PC-9 (cell line): ENCODE data around the gene MYL7. TPM values are rescaled to one million over a fixed set of nuclear protein-coding genes. Genes with fewer than 3 reads are reported as not detected.

Experiments
- BruUV-seq: library from RNA; stranded (reverse); fragments of 400-500 nt; replicated peaks from 2 replicates; lab custom pipeline; 2021; lab: Mats Ljungman, UMichigan
- CTCF ChIA-PET: fragments of 300-600 bp; sonication (Branson Sonifier 250); formaldehyde crosslinking; loops from one replicate; lab custom pipeline; 2022; ENCODE audit warnings: antibody characterized with exemption; lab: Charles Lee
- POLR2A ChIA-PET: fragments of 300-600 bp; sonication (Branson Sonifier 250); formaldehyde crosslinking; loops from one replicate; lab custom pipeline; 2022; ENCODE audit warnings: antibody characterized with exemption; ENCODE audit not compliant: unreplicated experiment; lab: Charles Lee
- DNase-seq, 2 experiments: peaks; one replicate each; pipeline versions ENCODE4 v3.0.0 to v3.0.0-alpha.2; 2015 to 2022; ENCODE audit warnings: mixed read lengths in 1 of 2
- H2AFZ ChIP-seq: fragments of 200-600 bp; sonication (generic); 2 replicates; pipeline ENCODE4 v1.8.1; 2017; ENCODE audit warnings: antibody characterized with exemption
- H3F3A ChIP-seq: fragments of 200-600 bp; sonication (generic); 2 replicates; pipeline ENCODE4 v1.8.1; 2017; ENCODE audit warnings: antibody characterized with exemption, mild to moderate bottlenecking, low read depth; ENCODE audit not compliant: insufficient read depth
- H3K27ac ChIP-seq: fragments of 200-600 bp; sonication (generic); 2 replicates; pipeline ENCODE4 v1.6.1; 2016; ENCODE audit warnings: mixed run types
- H3K27me3 ChIP-seq: fragments of 200-600 bp; sonication (generic); 2 replicates; pipeline ENCODE4 v1.6.1; 2016; ENCODE audit warnings: low read depth, mixed run types; ENCODE audit not compliant: insufficient read depth
- H3K36me3 ChIP-seq: fragments of 200-600 bp; sonication (generic); 2 replicates; pipeline ENCODE4 v1.6.1; 2016; ENCODE audit warnings: low read depth, mixed run types
- H3K4me1 ChIP-seq: fragments of 200-600 bp; sonication (generic); replicated peaks from 2 replicates; pipeline ENCODE4 v1.6.1; 2016; ENCODE audit warnings: mixed run types; ENCODE audit not compliant: insufficient read depth
- H3K4me2 ChIP-seq: fragments of 200-600 bp; sonication (generic); 2 replicates; pipeline ENCODE4 v1.6.1; 2017; ENCODE audit warnings: mixed run types
- H3K4me3 ChIP-seq: fragments of 200-600 bp; sonication (generic); 2 replicates; pipeline ENCODE4 v1.6.1; 2016; ENCODE audit warnings: mixed run types
- H3K79me2 ChIP-seq: fragments of 200-600 bp; sonication (generic); 2 replicates; pipeline ENCODE4 v1.6.1; 2017; ENCODE audit warnings: low read depth, mixed run types
- H3K9me2 ChIP-seq: fragments of 200-600 bp; sonication (generic); 2 replicates; pipeline ENCODE4 v1.8.1; 2017; ENCODE audit warnings: mild to moderate bottlenecking; ENCODE audit not compliant: insufficient read depth
- H3K9me3 ChIP-seq: fragments of 200-600 bp; sonication (generic); 2 replicates; pipeline ENCODE4 v1.8.1; 2016; ENCODE audit warnings: low read depth; ENCODE audit not compliant: insufficient read depth
- H4K20me1 ChIP-seq: fragments of 200-600 bp; sonication (generic); 2 replicates; pipeline ENCODE4 v1.8.1; 2017; ENCODE audit not compliant: insufficient read depth
- CTCF ChIP-seq: fragments of 200-600 bp; sonication (generic); conservative IDR thresholded peaks from 2 replicates; pipeline ENCODE4 v1.6.1; 2017; ENCODE audit warnings: mixed run types, antibody characterized with exemption, mild to moderate bottlenecking, moderate library complexity
- EZH2 ChIP-seq: fragments of 200-600 bp; sonication (generic); IDR thresholded peaks from 2 replicates; pipeline ENCODE4 v1.8.0; 2017; ENCODE audit warnings: antibody characterized with exemption, low read depth
- intact Hi-C: fragments of 100-400 bp; cut with micrococcal nuclease; formaldehyde crosslinking; loops from one replicate; pipeline ENCODE4 v1.10.0; 2022; ENCODE audit not compliant: unreplicated experiment
- total RNA-seq: library from RNA; stranded (reverse); gene quantifications from 2 replicates; pipeline ENCODE4 v1.2.3, GENCODE V29; 2021

Gene MYL7
- total RNA-seq, 1 experiment from 2014 or later: not detected

DNA sequence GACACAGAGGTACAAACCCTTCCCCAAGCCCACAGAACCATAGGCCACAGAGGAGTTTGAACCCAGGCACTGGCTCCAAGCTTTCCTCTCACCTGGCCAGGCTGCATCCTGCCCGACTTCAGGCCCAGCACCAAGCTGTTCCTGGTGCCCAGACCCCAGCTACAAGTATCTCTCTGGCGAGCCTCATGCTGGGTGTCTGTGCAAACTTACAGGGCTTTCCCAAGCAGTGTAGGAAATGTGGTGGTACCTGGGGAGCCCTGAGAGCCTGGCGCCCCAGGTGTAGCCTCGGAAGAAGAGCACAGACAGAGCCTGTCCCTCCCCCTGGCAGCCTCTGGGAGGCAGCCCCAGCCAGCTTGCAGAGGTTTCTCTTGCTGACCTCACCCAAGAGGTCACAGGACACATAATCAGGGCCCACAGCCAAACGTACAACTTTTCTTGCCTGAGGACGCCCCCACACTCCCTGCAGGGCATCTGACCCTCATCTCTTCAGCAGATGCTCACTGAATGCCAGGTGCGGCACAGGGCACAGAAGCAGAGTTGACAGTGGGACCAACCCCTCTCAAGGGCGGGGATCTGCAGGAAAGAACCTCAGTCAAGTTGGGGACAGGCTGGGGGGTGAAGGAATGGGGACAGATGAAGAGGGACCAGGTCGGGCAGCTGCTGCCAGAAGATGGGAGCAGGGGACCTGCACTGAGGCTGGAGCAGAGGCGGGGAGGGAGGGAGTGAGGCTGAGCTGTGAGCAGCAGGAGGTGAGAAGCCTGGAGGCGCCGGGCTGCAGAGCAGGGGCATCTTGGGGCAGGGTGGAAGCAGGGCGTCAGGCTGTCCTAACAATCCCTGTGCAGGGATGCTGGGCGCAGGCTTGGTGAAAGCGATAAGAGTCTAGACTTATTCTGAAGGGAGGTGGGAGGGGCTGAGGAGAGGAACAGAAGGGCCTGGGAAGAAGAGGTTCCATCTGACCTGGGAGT is 16.3 kb upstream of the MYL7 start:
- no peak for DNase-seq
- H3K4me2 ChIP-seq: no peak overlapping the region
- no TSS peak for BruUV-seq
- no peaks in the 10 kb centered on the region for H3K27me3 ChIP-seq
- H3K4me3 ChIP-seq: no peak overlapping the region
- ChIA-PET CTCF (no interaction called here), POLR2A (no interaction called here)
- no peak overlapping the region for H3K27ac ChIP-seq
- H3K9me3 ChIP-seq: no peaks in the 10 kb centered on the region
- TF ChIP-seq EZH2: no peak
- no peak for TF ChIP-seq CTCF
- no peaks in the 10 kb centered on the region for H3K79me2 ChIP-seq
- no peak overlapping the region for H2AFZ ChIP-seq
- intact Hi-C loops: no loop called here
- peaks cover 5% of the 10 kb centered on the region for H3K4me1 ChIP-seq
- no peaks in the 10 kb centered on the region for H3K36me3 ChIP-seq
- no peaks in the 10 kb centered on the region; the same call in 1 of the 2 replicates for H3F3A ChIP-seq
- no peaks in the 10 kb centered on the region for H3K9me2 ChIP-seq
- no peaks in the 10 kb centered on the region for H4K20me1 ChIP-seq

GRCh38 chr7:44156453-44157010 is 15.4 kb upstream of the MYL7 start:
- Histone ChIP-seq H3K36me3 (no peaks in the 10 kb centered on the region), H3K4me1 (no peaks in the 10 kb centered on the region), H3K4me3 (no peak overlapping the region), H3K79me2 (no peaks in the 10 kb centered on the region), H3F3A (no peaks in the 10 kb centered on the region), H3K9me3 (no peaks in the 10 kb centered on the region), H3K27ac (no peak overlapping the region), H3K9me2 (no peaks in the 10 kb centered on the region), H4K20me1 (no peaks in the 10 kb centered on the region), H2AFZ (no peak overlapping the region), H3K4me2 (no peak overlapping the region), H3K27me3 (no peaks in the 10 kb centered on the region)
- TF ChIP-seq CTCF (no peak), EZH2 (no peak)
- CTCF ChIA-PET: no interaction called here
- no TSS peak for BruUV-seq
- POLR2A ChIA-PET: interaction anchor here (0.6 kb wide), 1 partner anchor 24 kb away, joined by 4 read pairs; no protein-coding TSS in a partner anchor
- no peak for DNase-seq
- intact Hi-C loops: no loop called here

GRCh38 chr7:44155191-44156185 is 14.4 kb upstream of the MYL7 start:
- CTCF ChIA-PET: no interaction called here
- Histone ChIP-seq H2AFZ (no peak overlapping the region), H3F3A (no peaks in the 10 kb centered on the region), H3K27ac (no peak overlapping the region), H3K4me3 (no peak overlapping the region), H3K27me3 (no peaks in the 10 kb centered on the region), H4K20me1 (no peaks in the 10 kb centered on the region), H3K79me2 (no peaks in the 10 kb centered on the region), H3K4me1 (peaks cover 6% of the 10 kb centered on the region), H3K9me2 (no peaks in the 10 kb centered on the region), H3K9me3 (no peaks in the 10 kb centered on the region), H3K4me2 (no peak overlapping the region), H3K36me3 (no peaks in the 10 kb centered on the region)
- intact Hi-C loops: no loop called here
- BruUV-seq: no TSS peak
- no peak for DNase-seq
- TF ChIP-seq CTCF (no peak), EZH2 (no peak)
- POLR2A ChIA-PET: interaction anchor here (0.6 to 0.7 kb wide), 2 partner anchors 23 to 82 kb away, joined by 4 read pairs; no protein-coding TSS in a partner anchor
